Measurements from ENCODE around the gene POU6F2. TPM values are rescaled to one million over a fixed set of nuclear protein-coding genes. Genes with fewer than 3 reads are reported as not detected.

Gene POU6F2
- total and polyA plus RNA-seq, 2 of the 4 experiments (the other 2 are of a cell fraction) = not detected

- Histone ChIP-seq H4K5ac (ENCODE audit: low read depth, low read length) (no peak overlapping the region), H3K14ac (replicated peaks; ENCODE audit: low read depth, low read length) (no peak overlapping the region), H3K4me3 (ENCODE audit: insufficient read depth, low read depth, low read length) (no peak overlapping the region), H3K9ac (ENCODE audit: low read depth, low read length) (no peak overlapping the region), H4K8ac (ENCODE audit: low read depth in 2 of 2, low read length in 2 of 2) (no peak overlapping the region), H3K9me3 (ENCODE audit: control insufficient read depth, insufficient read depth, low read length) (no peaks in the 10 kb centered on the region), H3K36me3 (ENCODE audit: control insufficient read depth, insufficient read depth, low read length) (no peaks in the 10 kb centered on the region), H2BK120ac (ENCODE audit: low read depth, low read length) (no peak overlapping the region), H2AFZ (replicated peaks; ENCODE audit: low read length, poor library complexity) (no peak overlapping the region), H3K56ac (ENCODE audit: extremely low read depth, insufficient read depth, low read length) (no peak overlapping the region), H3K4me2 (ENCODE audit: low read depth, low read length) (no peak overlapping the region), H3K27ac (ENCODE audit: insufficient read depth, low read length) (no peak overlapping the region), H3K9me1 (ENCODE audit: insufficient read depth, low read length) (no peaks in the 10 kb centered on the region), H2BK5ac (ENCODE audit: low read depth, low read length, poor library complexity, severe bottlenecking) (no peak overlapping the region), H3K4ac (ENCODE audit: low read depth, low read length) (no peak overlapping the region), H4K91ac (ENCODE audit: insufficient read depth, low read depth, low read length) (no peak overlapping the region), H4K20me1 (ENCODE audit: insufficient read depth, low read length) (no peaks in the 10 kb centered on the region), H2AK5ac (ENCODE audit: low read depth, low read length) (no peak overlapping the region), H2AK9ac (replicated peaks; ENCODE audit: low read depth, low read length, poor library complexity) (no peak overlapping the region), H2BK20ac (ENCODE audit: low read depth, low read length) (no peak overlapping the region), H3K79me1 (ENCODE audit: low read depth in 1 of 2, low read length in 2 of 2) (no peaks in the 10 kb centered on the region), H2BK15ac (ENCODE audit: low read depth, low read length) (no peak overlapping the region), H3K23ac (ENCODE audit: low read depth, low read length) (no peak overlapping the region), H3K27me3 (ENCODE audit: control insufficient read depth, insufficient read depth, low read length) (peaks cover 3% of the 10 kb centered on the region; the same call in 1 of the 2 replicates), H3K18ac (ENCODE audit: low read depth, low read length) (no peak overlapping the region), H3K4me1 (ENCODE audit: control insufficient read depth, insufficient read depth, low read length) (no peaks in the 10 kb centered on the region)
- WGBS, 2 experiments (ENCODE audit: extremely low coverage in 2 of 2, insufficient read length in 1 of 2) = 8% methylated on average over 2 of the region's 4 CpGs; no CpG with 5 or more reads in 1 of the 2 experiments
- ChIA-PET POLR2A (ENCODE audit: unreplicated experiment) (no interaction called here), CTCF (interaction anchor here (0.8 to 1.0 kb wide), 2 partner anchors 22 to 66 kb away, joined by 4 read pairs; no protein-coding TSS in a partner anchor)
- BruUV-seq (replicated peaks) = no TSS peak
- DNase-seq = no peak
- TF ChIP-seq ELK1 (IDR thresholded peaks at IDR 0.05; ENCODE audit: borderline replicate concordance, low read depth, low read length) = no peak
- no peak for TF ChIP-seq RCOR1 (IDR thresholded peaks at IDR 0.05; ENCODE audit: insufficient replicate concordance, low read length)
- TF ChIP-seq, protein P1, sequence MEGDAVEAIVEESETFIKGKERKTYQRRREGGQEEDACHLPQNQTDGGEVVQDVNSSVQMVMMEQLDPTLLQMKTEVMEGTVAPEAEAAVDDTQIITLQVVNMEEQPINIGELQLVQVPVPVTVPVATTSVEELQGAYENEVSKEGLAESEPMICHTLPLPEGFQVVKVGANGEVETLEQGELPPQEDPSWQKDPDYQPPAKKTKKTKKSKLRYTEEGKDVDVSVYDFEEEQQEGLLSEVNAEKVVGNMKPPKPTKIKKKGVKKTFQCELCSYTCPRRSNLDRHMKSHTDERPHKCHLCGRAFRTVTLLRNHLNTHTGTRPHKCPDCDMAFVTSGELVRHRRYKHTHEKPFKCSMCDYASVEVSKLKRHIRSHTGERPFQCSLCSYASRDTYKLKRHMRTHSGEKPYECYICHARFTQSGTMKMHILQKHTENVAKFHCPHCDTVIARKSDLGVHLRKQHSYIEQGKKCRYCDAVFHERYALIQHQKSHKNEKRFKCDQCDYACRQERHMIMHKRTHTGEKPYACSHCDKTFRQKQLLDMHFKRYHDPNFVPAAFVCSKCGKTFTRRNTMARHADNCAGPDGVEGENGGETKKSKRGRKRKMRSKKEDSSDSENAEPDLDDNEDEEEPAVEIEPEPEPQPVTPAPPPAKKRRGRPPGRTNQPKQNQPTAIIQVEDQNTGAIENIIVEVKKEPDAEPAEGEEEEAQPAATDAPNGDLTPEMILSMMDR (conservative IDR thresholded peaks at IDR 0.05; ENCODE audit: low read depth, low read length) = no peak
- no peak for TF ChIP-seq POLR2A (IDR thresholded peaks at IDR 0.05; ENCODE audit: low read depth, low read length)
- TF ChIP-seq, protein P2, sequence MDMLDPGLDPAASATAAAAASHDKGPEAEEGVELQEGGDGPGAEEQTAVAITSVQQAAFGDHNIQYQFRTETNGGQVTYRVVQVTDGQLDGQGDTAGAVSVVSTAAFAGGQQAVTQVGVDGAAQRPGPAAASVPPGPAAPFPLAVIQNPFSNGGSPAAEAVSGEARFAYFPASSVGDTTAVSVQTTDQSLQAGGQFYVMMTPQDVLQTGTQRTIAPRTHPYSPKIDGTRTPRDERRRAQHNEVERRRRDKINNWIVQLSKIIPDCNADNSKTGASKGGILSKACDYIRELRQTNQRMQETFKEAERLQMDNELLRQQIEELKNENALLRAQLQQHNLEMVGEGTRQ (IDR thresholded peaks at IDR 0.05; ENCODE audit: low read depth, low read length) = no peak
- no peak for TF ChIP-seq RFX5 (IDR thresholded peaks at IDR 0.05; ENCODE audit: low read depth, low read length)
- no peak for TF ChIP-seq MAFK (IDR thresholded peaks at IDR 0.05; ENCODE audit: low read depth, low read length)
- TF ChIP-seq RAD21 (IDR thresholded peaks at IDR 0.05; ENCODE audit: low read length) = no peak
- TF ChIP-seq CEBPB (IDR thresholded peaks at IDR 0.05; ENCODE audit: low read depth, low read length) = no peak
- no peak for TF ChIP-seq MXI1 (IDR thresholded peaks at IDR 0.05; ENCODE audit: borderline replicate concordance, low read depth, low read length)
- TF ChIP-seq BHLHE40 (IDR thresholded peaks at IDR 0.05; ENCODE audit: low read depth, low read length) = no peak
- TF ChIP-seq FOS (IDR thresholded peaks at IDR 0.05; ENCODE audit: low read depth, low read length) = no peak
- TF ChIP-seq MAZ (IDR thresholded peaks at IDR 0.05; ENCODE audit: borderline replicate concordance, low read depth, low read length) = no peak
- no peak for TF ChIP-seq CHD1 (IDR thresholded peaks at IDR 0.05; ENCODE audit: low read depth, low read length)
- no peak for TF ChIP-seq NFE2L2 (IDR thresholded peaks at IDR 0.05; ENCODE audit: low read depth, low read length)
- intact Hi-C loops (cut with micrococcal nuclease) (no loop called here), dilution Hi-C loops (cut with HindIII; ENCODE audit: low sequenced_read_pairs, unreplicated experiment) (no loop called here), in situ Hi-C loops (cut with MboI; ENCODE audit: low sequenced_read_pairs) (no loop called here)
- ATAC-seq (ENCODE audit: low read depth) = no peak
Observed at GRCh38 chr7:39035156-39035555, 57.4 kb downstream of the POU6F2 start.

Measured in IMR-90 (cell line).